A549 (cell line): Measurements from ENCODE around the gene NTM. TPM values are rescaled to one million over a fixed set of nuclear protein-coding genes. Genes with fewer than 3 reads are reported as not detected.

Experiments used
- ATAC-seq, 2 experiments: fragments of 200-7000 bp in 1 of 2; fragments of >200 bp in 1 of 2; cut with Nextera tagmentation in 1 of 2; cut with Tn5 transposase in 1 of 2; 3 replicates each; pipeline versions ENCODE4 v1.8.0 to v1.9.1; 2018 to 2020; ENCODE audit warnings: mild to moderate bottlenecking in 1 of 2, moderate library complexity in 1 of 2
- CTCF ChIA-PET: fragments of 300-600 bp; sonication (Branson Sonifier 250); formaldehyde crosslinking; extraction: SDS; loops from one replicate; lab custom pipeline; 2021; ENCODE audit warnings: antibody characterized with exemption, inconsistent platforms; lab: Yijun Ruan, JAX
- POLR2A ChIA-PET: fragments of 350-600 bp; formaldehyde crosslinking; extraction: SDS; loops from one replicate; lab custom pipeline; 2021; ENCODE audit warnings: antibody characterized with exemption, inconsistent platforms; lab: Yijun Ruan, JAX
- DNase-seq, 2 experiments: peaks; one replicate each; pipeline versions ENCODE4 v3.0.0 to v3.0.0-alpha.2; 2011 to 2016; ENCODE audit warnings: low read depth in 1 of 2, low spot score in 1 of 2
- FAIRE-seq: peaks from 2 replicates; lab custom pipeline; 2011; peaks lifted over from hg19 to GRCh38; lab: Jason Lieb, UNC
- H3K27ac ChIP-seq, 2 experiments: fragments of >200 bp; sonication (Bioruptor Twin); formaldehyde crosslinking; 3 replicates each; pipeline ENCODE4 v1.5.1; 2016 to 2017
- H3K4me1 ChIP-seq: fragments of >200 bp; sonication (Bioruptor Twin); formaldehyde crosslinking; 3 replicates; pipeline ENCODE4 v1.6.1; 2016
- H3K4me2 ChIP-seq: fragments of >200 bp; sonication (Bioruptor Twin); formaldehyde crosslinking; 3 replicates; pipeline ENCODE4 v1.6.1; 2016
- H3K4me3 ChIP-seq: fragments of >200 bp; sonication (Bioruptor Twin); formaldehyde crosslinking; 3 replicates; pipeline ENCODE4 v1.5.1; 2016
- H3K9me3 ChIP-seq: fragments of >200 bp; sonication (Bioruptor Twin); formaldehyde crosslinking; 3 replicates; pipeline ENCODE4 v1.6.1; 2016
- EHF ChIP-seq: fragments of 250-450 bp; sonication (Bioruptor Pico); IDR thresholded peaks from 2 replicates; pipeline ENCODE4 v1.5.0; 2020; ENCODE audit warnings: mild to moderate bottlenecking
- EP300 ChIP-seq, 2 experiments: fragments of >200 bp; sonication (Bioruptor Twin); formaldehyde crosslinking; IDR thresholded peaks; 2 replicates in 1 of 2; 3 replicates in 1 of 2; pipeline ENCODE4 v1.6.1; 2016 to 2017
- ESRRA ChIP-seq: fragments of 150-350 bp; IDR thresholded peaks from 2 replicates; pipeline ENCODE4 v1.6.1; 2014; ENCODE audit warnings: mild to moderate bottlenecking, low read length, borderline replicate concordance
- FOXS1 ChIP-seq: fragments of 250-450 bp; sonication (Bioruptor Pico); IDR thresholded peaks from 2 replicates; pipeline ENCODE4 v1.5.0; 2020; ENCODE audit warnings: mild to moderate bottlenecking, moderate library complexity
- HEYL ChIP-seq: fragments of 250-450 bp; sonication (Bioruptor Pico); IDR thresholded peaks from 2 replicates; pipeline ENCODE4 v1.8.0; 2021; ENCODE audit warnings: mild to moderate bottlenecking, moderate library complexity
- HOXA7 ChIP-seq: fragments of 250-450 bp; sonication (Bioruptor Pico); IDR thresholded peaks from 2 replicates; pipeline ENCODE4 v1.5.0; 2020; ENCODE audit warnings: mild to moderate bottlenecking, moderate library complexity
- HOXB5 ChIP-seq: fragments of 250-450 bp; sonication (Bioruptor Pico); IDR thresholded peaks from 2 replicates; pipeline ENCODE4 v1.5.0; 2020; ENCODE audit warnings: mild to moderate bottlenecking, moderate library complexity
- JUN ChIP-seq, 2 experiments: fragments of >200 bp; sonication (Bioruptor Twin); formaldehyde crosslinking; IDR thresholded peaks; 2 replicates in 1 of 2; 3 replicates in 1 of 2; pipeline ENCODE4 v1.6.1; 2016 to 2017
- KDM1A ChIP-seq: fragments of 200-600 bp; sonication (generic); IDR thresholded peaks from 2 replicates; pipeline ENCODE4 v1.6.1; 2016; ENCODE audit warnings: low read depth, mild to moderate bottlenecking
- KDM5A ChIP-seq: fragments of 200-600 bp; sonication (generic); IDR thresholded peaks from 2 replicates; pipeline ENCODE4 v1.6.1; 2016; ENCODE audit warnings: antibody characterized with exemption, mild to moderate bottlenecking
- MAZ ChIP-seq: fragments of 150-350 bp; IDR thresholded peaks from 2 replicates; pipeline ENCODE4 v1.6.1; 2014; ENCODE audit warnings: antibody characterized with exemption, low read depth, low read length, borderline replicate concordance
- MYC ChIP-seq: IDR thresholded peaks from 2 replicates; pipeline ENCODE4 v1.6.1; 2012; ENCODE audit warnings: mild to moderate bottlenecking, inconsistent platforms, low read length, improper control_type of control experiment, borderline replicate concordance
- NPAS2 ChIP-seq: fragments of 250-450 bp; sonication (Bioruptor Pico); IDR thresholded peaks from 2 replicates; pipeline ENCODE4 v1.8.0; 2022; ENCODE audit warnings: mild to moderate bottlenecking, moderate library complexity, borderline replicate concordance
- RAD21 ChIP-seq, 2 experiments: fragments of >200 bp in 1 of 2; sonication (Bioruptor Twin) in 1 of 2; formaldehyde crosslinking in 1 of 2; IDR thresholded peaks in 1 of 2; conservative IDR thresholded peaks in 1 of 2; 2 replicates in 1 of 2; 3 replicates in 1 of 2; pipeline ENCODE4 v1.6.1; 2012 to 2018; ENCODE audit warnings: inconsistent platforms in 1 of 2
- RNF2 ChIP-seq: fragments of 200-600 bp; sonication (generic); IDR thresholded peaks from 2 replicates; pipeline ENCODE4 v1.6.1; 2016; ENCODE audit warnings: low read depth, mild to moderate bottlenecking, antibody characterized with exemption, moderate library complexity, borderline replicate concordance
- TP53 ChIP-seq: fragments of 250-450 bp; sonication (Bioruptor Pico); IDR thresholded peaks from 2 replicates; pipeline ENCODE4 v1.5.0; 2021; ENCODE audit warnings: mild to moderate bottlenecking, moderate library complexity
- ZFP36 ChIP-seq: fragments of 450-650 bp; IDR thresholded peaks from 2 replicates; pipeline ENCODE4 v1.6.1; 2014; ENCODE audit warnings: borderline replicate concordance; ENCODE audit not compliant: partially characterized antibody
- ZNF302 ChIP-seq: fragments of 250-450 bp; sonication (Bioruptor Pico); IDR thresholded peaks from 2 replicates; pipeline ENCODE4 v1.9.0; 2021; ENCODE audit warnings: inconsistent platforms, mild to moderate bottlenecking, moderate library complexity
- WGBS: methylation state at CpG from one replicate; pipeline ENCODE4 v1.1.6; 2017; ENCODE audit errors: missing lambda C conversion rate; 5-methylcytosine and 5-hydroxymethylcytosine counted together
- polyA plus RNA-seq, 4 experiments: library from polyadenylated mRNA; depleted of rRNA in 3 of 4; stranded (reverse); fragments of >200 nt; fragmentation: RNase III in 1 of 4; extraction: RNeasy Plus Mini Kit Qiagen cat#74134 plus additional on column Dnase treatment in 1 of 4; gene quantifications; 2 replicates in 3 of 4; 3 replicates in 1 of 4; pipeline ENCODE4 v1.2.3, GENCODE V29; 2011 to 2017
- TF ChIP-seq, protein P1 (sequence below): fragments of 250-450 bp; sonication (Bioruptor Pico); IDR thresholded peaks from 2 replicates; pipeline ENCODE4 v1.5.0; 2020; ENCODE audit warnings: low read depth, mild to moderate bottlenecking, moderate library complexity
- TF ChIP-seq, protein P2 (sequence below): fragments of >200 bp; sonication (Bioruptor Twin); formaldehyde crosslinking; IDR thresholded peaks from 2 replicates; pipeline ENCODE4 v1.6.1; 2016
- TF ChIP-seq, protein P3 (sequence below): IDR thresholded peaks from 2 replicates; pipeline ENCODE4 v1.6.1; 2012; ENCODE audit warnings: low read depth, borderline replicate concordance
- TF ChIP-seq, protein P4 (sequence below): fragments of >200 bp; sonication (Bioruptor Twin); formaldehyde crosslinking; IDR thresholded peaks from 3 replicates; pipeline ENCODE4 v1.5.1; 2016

NTM gene
- polyA plus RNA-seq, 2 of the 4 experiments (the other 2 are of a cell fraction): not detected

DNA sequence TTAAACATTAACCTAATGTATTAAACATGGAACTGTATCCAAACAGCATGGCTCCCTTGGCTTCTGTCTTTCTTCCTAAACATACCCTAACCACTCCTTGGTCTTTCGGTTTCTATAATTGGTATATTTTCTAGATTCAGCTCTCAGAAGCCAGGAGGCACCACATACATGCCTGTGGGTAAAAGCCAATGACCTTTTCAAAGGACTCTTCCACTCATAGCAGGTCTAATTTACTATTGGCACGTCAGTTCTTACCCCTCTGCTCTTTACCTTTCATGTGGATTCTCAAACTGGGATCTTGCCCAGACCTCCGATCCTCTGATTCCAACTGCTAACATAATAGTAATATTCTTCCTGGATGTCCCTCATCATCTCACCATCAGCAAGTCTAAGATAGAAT lies 835.1 kb downstream of the NTM start:
- 18% methylated on average over 3 of the region's 3 CpGs for WGBS
- Histone ChIP-seq H3K4me1 (no peaks in the 10 kb centered on the region), H3K4me2 (no peak overlapping the region), H3K4me3 (no peak overlapping the region), H3K9me3 (no peaks in the 10 kb centered on the region), H3K27ac (no peak overlapping the region)
- FAIRE-seq (no peak), ATAC-seq (no peak), DNase-seq (no peak)
- ChIA-PET POLR2A (no interaction called here), CTCF (no interaction called here)
- TF ChIP-seq EHF (CRISPR knock-in tag) (no peak), JUN (IDR thresholded peaks at IDR 0.05) (no peak), FOXS1 (CRISPR knock-in tag) (no peak), KDM1A (no peak), ESRRA (no peak)
- TF ChIP-seq, protein P1, sequence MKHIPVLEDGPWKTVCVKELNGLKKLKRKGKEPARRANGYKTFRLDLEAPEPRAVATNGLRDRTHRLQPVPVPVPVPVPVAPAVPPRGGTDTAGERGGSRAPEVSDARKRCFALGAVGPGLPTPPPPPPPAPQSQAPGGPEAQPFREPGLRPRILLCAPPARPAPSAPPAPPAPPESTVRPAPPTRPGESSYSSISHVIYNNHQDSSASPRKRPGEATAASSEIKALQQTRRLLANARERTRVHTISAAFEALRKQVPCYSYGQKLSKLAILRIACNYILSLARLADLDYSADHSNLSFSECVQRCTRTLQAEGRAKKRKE (CRISPR knock-in tag): no peak
- TF ChIP-seq, protein P2, sequence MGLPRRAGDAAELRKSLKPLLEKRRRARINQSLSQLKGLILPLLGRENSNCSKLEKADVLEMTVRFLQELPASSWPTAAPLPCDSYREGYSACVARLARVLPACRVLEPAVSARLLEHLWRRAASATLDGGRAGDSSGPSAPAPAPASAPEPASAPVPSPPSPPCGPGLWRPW: no peak
- TF ChIP-seq, protein P3, sequence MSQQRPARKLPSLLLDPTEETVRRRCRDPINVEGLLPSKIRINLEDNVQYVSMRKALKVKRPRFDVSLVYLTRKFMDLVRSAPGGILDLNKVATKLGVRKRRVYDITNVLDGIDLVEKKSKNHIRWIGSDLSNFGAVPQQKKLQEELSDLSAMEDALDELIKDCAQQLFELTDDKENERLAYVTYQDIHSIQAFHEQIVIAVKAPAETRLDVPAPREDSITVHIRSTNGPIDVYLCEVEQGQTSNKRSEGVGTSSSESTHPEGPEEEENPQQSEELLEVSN: no peak

DNA sequence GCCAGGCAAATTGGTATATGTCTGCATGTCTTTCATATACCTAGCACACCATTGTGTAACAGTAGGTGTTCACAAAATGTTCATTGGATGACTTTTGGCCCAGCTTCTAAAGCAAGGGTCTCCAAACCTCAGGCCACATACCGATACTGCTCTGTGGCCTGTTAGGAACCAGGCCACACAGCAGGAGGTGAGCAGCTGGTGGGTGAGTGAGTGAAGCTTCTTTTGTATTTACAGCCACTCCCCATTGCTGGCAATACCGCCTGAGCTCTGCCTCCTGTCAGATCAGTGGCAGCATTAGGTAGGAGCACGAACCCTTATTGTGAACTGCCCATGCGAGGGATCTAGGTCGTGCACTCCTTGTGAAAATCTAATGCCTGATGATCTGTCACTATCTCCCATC lies 836.6 kb downstream of the NTM start:
- H3K4me3 ChIP-seq: no peak overlapping the region
- no peaks in the 10 kb centered on the region for H3K4me1 ChIP-seq
- H3K9me3 ChIP-seq: no peaks in the 10 kb centered on the region
- no peak overlapping the region for H3K4me2 ChIP-seq
- FAIRE-seq (no peak), DNase-seq (no peak)
- CTCF ChIA-PET: no interaction called here
- no peak overlapping the region for H3K27ac ChIP-seq
- TF ChIP-seq HOXA7 (CRISPR knock-in tag): no peak
- TF ChIP-seq TP53: no peak
- TF ChIP-seq, protein P4, sequence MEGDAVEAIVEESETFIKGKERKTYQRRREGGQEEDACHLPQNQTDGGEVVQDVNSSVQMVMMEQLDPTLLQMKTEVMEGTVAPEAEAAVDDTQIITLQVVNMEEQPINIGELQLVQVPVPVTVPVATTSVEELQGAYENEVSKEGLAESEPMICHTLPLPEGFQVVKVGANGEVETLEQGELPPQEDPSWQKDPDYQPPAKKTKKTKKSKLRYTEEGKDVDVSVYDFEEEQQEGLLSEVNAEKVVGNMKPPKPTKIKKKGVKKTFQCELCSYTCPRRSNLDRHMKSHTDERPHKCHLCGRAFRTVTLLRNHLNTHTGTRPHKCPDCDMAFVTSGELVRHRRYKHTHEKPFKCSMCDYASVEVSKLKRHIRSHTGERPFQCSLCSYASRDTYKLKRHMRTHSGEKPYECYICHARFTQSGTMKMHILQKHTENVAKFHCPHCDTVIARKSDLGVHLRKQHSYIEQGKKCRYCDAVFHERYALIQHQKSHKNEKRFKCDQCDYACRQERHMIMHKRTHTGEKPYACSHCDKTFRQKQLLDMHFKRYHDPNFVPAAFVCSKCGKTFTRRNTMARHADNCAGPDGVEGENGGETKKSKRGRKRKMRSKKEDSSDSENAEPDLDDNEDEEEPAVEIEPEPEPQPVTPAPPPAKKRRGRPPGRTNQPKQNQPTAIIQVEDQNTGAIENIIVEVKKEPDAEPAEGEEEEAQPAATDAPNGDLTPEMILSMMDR: no peak
- no peak for TF ChIP-seq HEYL (CRISPR knock-in tag)
- no peak for TF ChIP-seq ZFP36
- no peak for TF ChIP-seq KDM5A
- TF ChIP-seq MYC: no peak
- no peak for TF ChIP-seq EP300 (IDR thresholded peaks at IDR 0.05)
- no peak for TF ChIP-seq RAD21 (conservative IDR thresholded peaks at IDR 0.05 in 1 of 2, IDR thresholded peaks at IDR 0.05 in 1 of 2)
- no peak for TF ChIP-seq RNF2
- no peak for TF ChIP-seq MAZ
- no peak for TF ChIP-seq NPAS2
- TF ChIP-seq EHF (CRISPR knock-in tag): no peak
- no peak for TF ChIP-seq ZNF302 (CRISPR knock-in tag)
- no peak for TF ChIP-seq HOXB5 (CRISPR knock-in tag)
- TF ChIP-seq, all 56 proteins: peak for 0
- POLR2A ChIA-PET: no interaction called here
- WGBS: 15% methylated on average over 4 of the region's 5 CpGs
- ATAC-seq: no peak
